ENCODE data around the gene DNAI2. TPM values are rescaled to one million over a fixed set of nuclear protein-coding genes. Genes with fewer than 3 reads are reported as not detected.
A peak's percentile ranks its signal among the peaks of the same experiment; 100 is the strongest.

Gene DNAI2
- total and polyA plus RNA-seq, 9 of the 15 experiments (the other 6 are each of a cell fraction or from before 2014, with no cell fraction given), result not detected

DNA sequence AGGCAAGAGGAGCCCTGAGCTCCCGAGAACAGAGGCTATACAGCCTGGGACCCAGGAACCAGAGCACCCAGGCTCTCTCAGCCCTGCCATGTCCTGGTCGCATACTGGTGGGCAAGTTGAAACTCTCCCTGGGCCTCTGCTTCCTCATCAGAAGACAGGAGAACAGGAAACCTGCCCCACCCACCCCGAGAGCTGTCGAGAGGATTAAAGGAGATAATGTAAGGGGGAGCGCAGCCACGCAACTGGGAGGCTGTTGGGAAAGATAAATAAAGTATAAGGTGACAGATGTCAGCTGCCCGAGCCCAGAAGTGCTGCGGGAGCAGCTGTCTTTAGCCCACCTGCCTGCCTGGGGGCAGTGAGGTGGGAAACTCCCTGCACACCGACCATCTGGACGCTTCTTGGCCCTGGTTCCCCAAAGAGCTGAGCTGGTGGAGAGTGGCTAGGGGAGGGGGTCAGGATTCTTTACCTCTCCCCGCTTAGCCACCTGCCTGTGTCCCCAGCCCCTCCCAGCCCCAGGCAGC lies 58.8 kb downstream of the DNAI2 start (continued):
- TF ChIP-seq ZNF551 (CRISPR knock-in tag; IDR thresholded peaks at IDR 0.05) (no peak), YY1 (IDR thresholded peaks at IDR 0.05; ENCODE audit: borderline replicate concordance in 1 of 3, control insufficient read depth in 1 of 3, extremely low read depth in 1 of 3, insufficient read depth in 3 of 3, insufficient read length in 1 of 3, insufficient replicate concordance in 2 of 3, low read depth in 1 of 3, low read length in 2 of 3) (no peak), RERE (CRISPR knock-in tag; IDR thresholded peaks at IDR 0.05; ENCODE audit: borderline replicate concordance) (no peak), NEUROD1 (IDR thresholded peaks at IDR 0.05; ENCODE audit: borderline replicate concordance, low read depth, low read length, partially characterized antibody) (no peak), FOXK1 (CRISPR knock-in tag; IDR thresholded peaks at IDR 0.05; ENCODE audit: borderline replicate concordance) (no peak), TRIM25 (IDR thresholded peaks at IDR 0.05; ENCODE audit: borderline replicate concordance) (no peak), HMBOX1 (IDR thresholded peaks at IDR 0.05) (no peak), CREB1 (IDR thresholded peaks at IDR 0.05) (no peak), CREB1 (CRISPR knock-in tag; IDR thresholded peaks at IDR 0.05) (no peak), MAFF (IDR thresholded peaks at IDR 0.05; ENCODE audit: low read length) (no peak), ZZZ3 (IDR thresholded peaks at IDR 0.05) (no peak), ZNF217 (CRISPR knock-in tag; IDR thresholded peaks at IDR 0.05) (no peak), GABPA (tag; conservative IDR thresholded peaks at IDR 0.05; ENCODE audit: low read depth) (no peak), ZNF212 (CRISPR knock-in tag; IDR thresholded peaks at IDR 0.05) (no peak), TCF3 (CRISPR knock-in tag; IDR thresholded peaks at IDR 0.05) (peak; percentile 95), ZFP30 (CRISPR knock-in tag; IDR thresholded peaks at IDR 0.05; ENCODE audit: borderline replicate concordance) (no peak), TSC22D4 (tag; IDR thresholded peaks at IDR 0.05) (no peak)

Data from K562 (cell line).